Left ventricle myocardium inferior (tissue), 1 donor: Measurements from ENCODE around the gene NOTCH4. TPM values are rescaled to one million over a fixed set of nuclear protein-coding genes. Genes with fewer than 3 reads are reported as not detected.
A peak's percentile ranks its signal among the peaks of the same experiment; 100 is the strongest.

Experiments
- DNase-seq: peaks from one replicate; pipeline ENCODE4 v3.0.0-alpha.2; 2020
- H3K27ac ChIP-seq: fragments of 200-600 bp; replicated peaks from 2 replicates; pipeline ENCODE4 v1.8.0; 2021
- H3K27me3 ChIP-seq: fragments of 200-600 bp; 2 replicates; pipeline ENCODE4 v1.8.0; 2021; ENCODE audit warnings: low read depth
- H3K36me3 ChIP-seq: fragments of 200-600 bp; 2 replicates; pipeline ENCODE4 v1.8.0; 2021
- H3K4me1 ChIP-seq: fragments of 200-600 bp; 2 replicates; pipeline ENCODE4 v1.8.0; 2021
- H3K4me3 ChIP-seq: fragments of 200-600 bp; 2 replicates; pipeline ENCODE4 v1.8.0; 2021; ENCODE audit warnings: mild to moderate bottlenecking, moderate library complexity
- H3K9me3 ChIP-seq: fragments of 200-600 bp; replicated peaks from 2 replicates; pipeline ENCODE4 v1.8.0; 2021
- intact Hi-C: fragments of 100-400 bp; cut with micrococcal nuclease; formaldehyde crosslinking; loops from one replicate; pipeline ENCODE4 v1.11.0; 2022
- total RNA-seq: library from RNA; stranded (reverse); fragmentation: NEBNext Ultra II Directional; extraction: Animal tissue kit (Norgen Biotek cat#: 25700); gene quantifications from one replicate; pipeline ENCODE4 v1.2.1, GENCODE V29; 2021
- TF ChIP-seq, protein P1 (sequence below): fragments of 200-600 bp; IDR thresholded peaks from 2 replicates; pipeline ENCODE4 v1.8.0; 2021; ENCODE audit warnings: antibody characterized with exemption, mild to moderate bottlenecking, borderline replicate concordance
- donor health status: DM: no; HTN: yes; CAD: no; lungs with severe emphysema.

Gene NOTCH4
- total RNA-seq, 1 donor from 2014 or later, result 23.0 TPM

DNA sequence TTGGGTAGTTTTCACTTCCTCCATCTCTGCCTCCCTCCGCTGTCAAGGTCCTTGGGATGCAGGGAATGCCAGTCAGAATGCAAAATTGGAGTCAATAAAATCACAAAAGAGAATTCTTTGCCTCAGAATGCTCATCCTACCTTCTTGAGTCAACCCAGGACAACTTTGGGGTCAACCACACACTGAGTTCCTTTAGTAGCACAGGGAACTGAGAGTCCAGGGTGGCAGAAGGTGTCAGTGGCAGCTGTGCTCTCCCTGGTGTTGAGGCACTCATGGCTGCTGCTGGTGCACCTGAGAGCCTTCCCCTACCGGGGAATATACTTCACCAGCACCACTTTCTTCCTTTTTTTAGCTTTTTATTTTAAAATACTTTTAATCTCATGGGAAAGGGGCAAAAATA lies 829 bp upstream of the NOTCH4 start:
- no peak for DNase-seq
- no peaks in the 10 kb centered on the region for H3K9me3 ChIP-seq
- intact Hi-C loops, result no loop called here
- H3K27me3 ChIP-seq, result peaks cover 16% of the 10 kb centered on the region
- no peak overlapping the region for H3K4me3 ChIP-seq
- peaks cover 20% of the 10 kb centered on the region for H3K4me1 ChIP-seq
- peaks cover 15% of the 10 kb centered on the region for H3K36me3 ChIP-seq
- peak overlapping the region; percentile 93 for H3K27ac ChIP-seq
- TF ChIP-seq, protein P1, sequence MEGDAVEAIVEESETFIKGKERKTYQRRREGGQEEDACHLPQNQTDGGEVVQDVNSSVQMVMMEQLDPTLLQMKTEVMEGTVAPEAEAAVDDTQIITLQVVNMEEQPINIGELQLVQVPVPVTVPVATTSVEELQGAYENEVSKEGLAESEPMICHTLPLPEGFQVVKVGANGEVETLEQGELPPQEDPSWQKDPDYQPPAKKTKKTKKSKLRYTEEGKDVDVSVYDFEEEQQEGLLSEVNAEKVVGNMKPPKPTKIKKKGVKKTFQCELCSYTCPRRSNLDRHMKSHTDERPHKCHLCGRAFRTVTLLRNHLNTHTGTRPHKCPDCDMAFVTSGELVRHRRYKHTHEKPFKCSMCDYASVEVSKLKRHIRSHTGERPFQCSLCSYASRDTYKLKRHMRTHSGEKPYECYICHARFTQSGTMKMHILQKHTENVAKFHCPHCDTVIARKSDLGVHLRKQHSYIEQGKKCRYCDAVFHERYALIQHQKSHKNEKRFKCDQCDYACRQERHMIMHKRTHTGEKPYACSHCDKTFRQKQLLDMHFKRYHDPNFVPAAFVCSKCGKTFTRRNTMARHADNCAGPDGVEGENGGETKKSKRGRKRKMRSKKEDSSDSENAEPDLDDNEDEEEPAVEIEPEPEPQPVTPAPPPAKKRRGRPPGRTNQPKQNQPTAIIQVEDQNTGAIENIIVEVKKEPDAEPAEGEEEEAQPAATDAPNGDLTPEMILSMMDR, result no peak

DNA sequence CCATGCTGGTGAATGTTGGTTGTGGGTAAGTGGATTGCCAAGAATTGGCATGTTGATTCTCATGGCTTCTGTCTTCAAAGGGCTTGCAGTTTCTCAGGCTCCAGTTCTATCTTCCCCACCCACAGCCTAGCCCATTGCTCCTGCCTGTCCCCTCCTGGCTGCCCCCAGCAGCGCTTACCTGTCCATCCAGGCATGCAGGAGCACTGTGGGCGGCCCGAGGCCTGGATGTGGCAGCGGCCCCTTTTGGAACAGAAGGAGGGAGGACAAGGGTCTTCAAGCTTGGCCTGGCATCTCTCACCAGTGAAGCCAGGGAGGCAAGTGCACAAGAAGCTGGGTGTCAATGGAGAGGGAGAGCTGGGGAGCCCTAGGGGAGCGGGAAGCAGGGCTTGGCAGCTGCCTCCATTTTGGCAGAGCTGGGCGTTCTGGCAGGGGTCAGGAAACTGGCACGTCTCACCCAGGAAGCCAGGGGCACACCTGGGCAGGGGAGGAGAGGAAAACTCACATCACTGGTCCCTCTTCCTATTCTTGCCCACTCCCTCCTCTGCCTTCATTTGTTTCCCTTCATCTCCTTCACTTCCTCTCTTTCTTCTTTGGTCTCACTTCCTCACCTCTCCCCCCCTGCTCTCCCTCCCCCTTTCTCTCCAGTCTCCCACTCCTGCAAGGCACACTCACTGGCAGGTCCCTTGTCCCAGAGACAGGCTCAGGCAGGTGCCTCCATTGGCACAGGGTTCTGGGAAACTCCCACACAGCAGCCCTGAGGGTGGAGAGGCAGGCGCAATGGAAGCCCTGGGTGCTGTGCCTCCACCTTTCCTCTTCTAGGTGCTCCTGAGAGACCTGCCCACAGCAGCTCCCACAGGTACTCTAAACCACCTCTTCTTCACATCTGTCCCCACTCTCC lies 1.3 kb downstream of the NOTCH4 start:
- Histone ChIP-seq H3K4me1 (peaks cover 20% of the 10 kb centered on the region), H3K36me3 (peaks cover 31% of the 10 kb centered on the region), H3K27ac (peak overlapping the region; percentile 93), H3K9me3 (no peaks in the 10 kb centered on the region), H3K4me3 (peak overlapping the region; percentile 65), H3K27me3 (peaks cover 16% of the 10 kb centered on the region)
- TF ChIP-seq, protein P1, result no peak
- intact Hi-C loops, result no loop called here
- no peak for DNase-seq

DNA sequence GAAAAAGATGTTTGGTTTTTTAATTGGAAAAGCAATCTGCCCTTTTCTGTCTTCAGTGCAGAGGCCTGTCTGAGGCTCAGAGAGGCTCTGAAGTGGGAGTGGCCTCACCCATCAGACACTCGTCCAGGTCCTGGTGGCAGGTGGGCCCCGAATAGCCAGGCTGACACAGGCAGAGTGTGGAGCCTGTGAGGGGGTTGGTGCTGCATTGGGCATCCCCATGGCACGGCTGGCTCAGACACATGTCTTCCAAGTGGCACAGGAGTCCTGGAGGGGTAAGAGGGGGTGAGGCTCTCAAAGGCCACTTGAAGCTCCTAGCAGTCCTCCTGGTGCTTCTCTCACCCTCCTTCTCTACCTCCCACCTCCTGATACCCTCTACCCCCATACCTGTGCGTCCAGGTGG lies 3.8 kb downstream of the NOTCH4 start:
- H3K36me3 ChIP-seq, result peaks cover 44% of the 10 kb centered on the region
- no peak for DNase-seq
- H3K27me3 ChIP-seq, result peaks cover 16% of the 10 kb centered on the region
- intact Hi-C loops, result no loop called here
- no peak overlapping the region for H3K4me3 ChIP-seq
- H3K27ac ChIP-seq, result no peak overlapping the region
- no peaks in the 10 kb centered on the region for H3K9me3 ChIP-seq
- TF ChIP-seq, protein P1, result no peak
- peaks cover 20% of the 10 kb centered on the region for H3K4me1 ChIP-seq

DNA sequence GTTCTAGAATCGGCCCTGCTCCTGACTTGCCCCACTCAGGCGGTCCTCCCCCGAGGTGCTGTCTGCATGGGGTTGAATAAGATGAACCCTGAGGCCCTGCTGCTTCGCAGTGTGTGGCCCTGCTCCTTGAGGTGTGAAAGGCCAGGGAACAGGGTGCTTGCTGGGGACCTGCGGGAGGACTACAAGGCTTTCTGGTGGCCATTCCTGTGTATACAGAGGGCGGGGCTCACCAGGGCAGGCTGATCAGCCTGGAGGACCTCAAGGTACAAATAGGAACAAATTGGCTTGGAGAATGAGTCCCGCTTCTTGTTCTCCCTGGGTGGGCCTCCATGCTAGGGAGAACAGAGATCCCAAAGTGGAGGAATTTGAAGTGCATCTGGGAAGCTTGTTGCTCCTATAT lies 5.7 kb downstream of the NOTCH4 start:
- H3K36me3 ChIP-seq, result peaks cover 44% of the 10 kb centered on the region
- TF ChIP-seq, protein P1, result no peak
- no peak overlapping the region for H3K4me3 ChIP-seq

DNA sequence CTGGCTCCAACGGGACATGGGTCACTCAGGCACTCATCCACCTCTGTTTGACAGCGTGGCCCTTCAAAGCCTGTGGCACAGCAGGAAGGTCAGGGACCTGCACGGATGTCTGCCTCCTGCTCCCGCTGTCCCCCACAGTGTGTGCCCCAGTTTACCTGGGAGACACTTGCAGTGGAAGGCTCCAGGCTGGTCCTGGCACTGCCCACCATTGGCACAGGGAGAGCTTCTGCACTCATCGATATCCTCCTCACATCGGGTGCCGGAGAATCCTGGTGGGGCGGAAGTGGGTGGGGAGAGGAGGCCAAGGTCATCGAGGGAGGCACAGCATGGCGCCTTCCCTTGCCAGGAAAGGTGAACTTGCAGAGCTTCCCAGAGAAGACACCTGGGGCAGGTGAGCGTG lies 6.9 kb downstream of the NOTCH4 start:
- DNase-seq, result no peak
- intact Hi-C loops, result no loop called here
- Histone ChIP-seq H3K4me1 (peaks cover 5% of the 10 kb centered on the region), H3K27me3 (peaks cover 12% of the 10 kb centered on the region), H3K9me3 (no peaks in the 10 kb centered on the region), H3K4me3 (no peak overlapping the region), H3K36me3 (peaks cover 44% of the 10 kb centered on the region), H3K27ac (no peak overlapping the region)
- TF ChIP-seq, protein P1, result no peak

More for the DNA sequence above, 5.7 kb downstream of the NOTCH4 start:
- no peak for DNase-seq
- Histone ChIP-seq H3K27me3 (peaks cover 16% of the 10 kb centered on the region), H3K9me3 (no peaks in the 10 kb centered on the region), H3K4me1 (peaks cover 13% of the 10 kb centered on the region), H3K27ac (no peak overlapping the region)
- intact Hi-C loops, result no loop called here
